WTC11 (cell line): ENCODE measurements around the gene PLEKHA5.

ENCODE experiments used
- ARID4B ChIP-seq: sonication (generic); formaldehyde crosslinking; IDR thresholded peaks from 2 replicates; pipeline ENCODE4 v1.8.0; 2023; ENCODE audit warnings: missing genetic modification reagents, mild to moderate bottlenecking, borderline replicate concordance
- CTCF ChIP-seq: fragments of 200-600 bp; IDR thresholded peaks from 2 replicates; pipeline ENCODE4 v1.8.0; 2022; ENCODE audit warnings: antibody characterized with exemption
- GABPB1 ChIP-seq: sonication (generic); formaldehyde crosslinking; IDR thresholded peaks from 2 replicates; pipeline ENCODE4 v1.8.1; 2023; ENCODE audit warnings: mild to moderate bottlenecking, missing genetic modification reagents
- MYBL2 ChIP-seq: sonication (generic); formaldehyde crosslinking; IDR thresholded peaks from 2 replicates; pipeline ENCODE4 v1.8.1; 2023; ENCODE audit warnings: mild to moderate bottlenecking, moderate library complexity, missing genetic modification reagents
- ZNF138 ChIP-seq: sonication (generic); formaldehyde crosslinking; conservative IDR thresholded peaks from 2 replicates; pipeline ENCODE4 v1.8.1; 2022; ENCODE audit warnings: mild to moderate bottlenecking, moderate library complexity, missing genetic modification reagents
- ZNF396 ChIP-seq: fragments of 250-450 bp; sonication (Bioruptor Pico); IDR thresholded peaks from 2 replicates; pipeline ENCODE4 v1.8.0; 2021; ENCODE audit warnings: mild to moderate bottlenecking, moderate library complexity, borderline replicate concordance
- ZNF423 ChIP-seq: fragments of 250-450 bp; sonication (Bioruptor Pico); IDR thresholded peaks from 2 replicates; pipeline ENCODE4 v2.1.2; 2022; ENCODE audit warnings: mild to moderate bottlenecking, moderate library complexity

GRCh38 chr12:19217446-19217845 lies 87.9 kb downstream of the PLEKHA5 start:
- TF ChIP-seq ZNF423 (CRISPR knock-in tag) (no peak), ZNF396 (no peak), CTCF (no peak), ARID4B (no peak), GABPB1 (CRISPR knock-in tag) (no peak), MYBL2 (CRISPR knock-in tag) (no peak), ZNF138 (no peak)
